GM12874 (cell line): ENCODE data around the gene SLC2A2.
A peak's percentile ranks its signal among the peaks of the same experiment; 100 is the strongest.

ENCODE experiments used
- TF ChIP-seq, protein P1 (sequence below): IDR thresholded peaks from 2 replicates; pipeline ENCODE4 v1.5.1; 2011; ENCODE audit warnings: low read depth, mild to moderate bottlenecking, control low read depth, low read length, moderate library complexity; ENCODE audit not compliant: insufficient read depth

SLC2A2 gene

DNA sequence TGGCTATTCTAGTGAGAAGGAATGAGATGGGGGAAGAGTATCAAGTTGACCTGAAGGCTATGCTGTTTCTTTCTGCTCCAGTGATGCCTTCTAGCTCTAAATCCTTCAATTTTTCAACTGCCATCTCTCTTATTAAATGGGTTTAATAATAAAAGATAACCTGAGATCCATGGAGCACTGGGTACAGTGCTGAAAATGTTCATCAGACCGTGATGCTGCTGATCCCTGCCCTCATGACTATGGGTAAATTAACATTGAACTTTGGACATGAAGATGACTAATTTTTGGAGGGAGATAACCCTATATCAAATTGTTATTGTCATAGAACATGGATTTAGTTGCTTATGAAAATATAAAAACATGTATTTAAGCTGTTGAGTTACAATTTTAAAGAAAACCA, 27.7 kb upstream of the SLC2A2 start:
- TF ChIP-seq, protein P1, sequence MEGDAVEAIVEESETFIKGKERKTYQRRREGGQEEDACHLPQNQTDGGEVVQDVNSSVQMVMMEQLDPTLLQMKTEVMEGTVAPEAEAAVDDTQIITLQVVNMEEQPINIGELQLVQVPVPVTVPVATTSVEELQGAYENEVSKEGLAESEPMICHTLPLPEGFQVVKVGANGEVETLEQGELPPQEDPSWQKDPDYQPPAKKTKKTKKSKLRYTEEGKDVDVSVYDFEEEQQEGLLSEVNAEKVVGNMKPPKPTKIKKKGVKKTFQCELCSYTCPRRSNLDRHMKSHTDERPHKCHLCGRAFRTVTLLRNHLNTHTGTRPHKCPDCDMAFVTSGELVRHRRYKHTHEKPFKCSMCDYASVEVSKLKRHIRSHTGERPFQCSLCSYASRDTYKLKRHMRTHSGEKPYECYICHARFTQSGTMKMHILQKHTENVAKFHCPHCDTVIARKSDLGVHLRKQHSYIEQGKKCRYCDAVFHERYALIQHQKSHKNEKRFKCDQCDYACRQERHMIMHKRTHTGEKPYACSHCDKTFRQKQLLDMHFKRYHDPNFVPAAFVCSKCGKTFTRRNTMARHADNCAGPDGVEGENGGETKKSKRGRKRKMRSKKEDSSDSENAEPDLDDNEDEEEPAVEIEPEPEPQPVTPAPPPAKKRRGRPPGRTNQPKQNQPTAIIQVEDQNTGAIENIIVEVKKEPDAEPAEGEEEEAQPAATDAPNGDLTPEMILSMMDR, result no peak

DNA sequence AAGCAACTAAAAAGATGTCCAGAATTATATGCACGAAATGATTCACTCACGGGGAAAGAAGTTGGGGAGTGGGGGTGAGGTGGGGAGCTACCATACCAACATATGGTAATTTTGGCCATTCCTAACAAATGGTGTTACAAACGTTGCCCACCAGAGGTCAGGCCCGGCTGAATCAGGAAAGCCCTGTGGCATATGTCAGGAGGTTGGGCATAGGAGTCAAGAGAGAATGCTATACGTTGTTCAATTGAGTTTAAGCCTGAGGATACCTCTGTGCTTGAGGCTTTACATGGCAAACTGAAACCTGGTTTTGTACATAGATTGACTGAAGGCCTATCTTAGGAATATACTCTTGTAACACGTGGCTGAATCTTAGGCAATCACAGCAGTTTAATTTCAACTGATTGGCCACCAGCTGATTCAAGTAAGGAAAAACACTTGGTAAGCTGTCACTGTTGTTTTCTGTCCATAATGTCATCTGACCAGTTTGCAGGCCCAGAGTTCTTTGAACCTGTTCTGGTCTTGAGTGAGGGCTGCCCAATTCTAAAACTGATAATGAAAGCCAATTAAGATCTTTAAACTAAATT, 23.4 kb upstream of the SLC2A2 start:
- TF ChIP-seq, protein P1, result peak; percentile 50; the same call in 1 of the 2 replicates

DNA sequence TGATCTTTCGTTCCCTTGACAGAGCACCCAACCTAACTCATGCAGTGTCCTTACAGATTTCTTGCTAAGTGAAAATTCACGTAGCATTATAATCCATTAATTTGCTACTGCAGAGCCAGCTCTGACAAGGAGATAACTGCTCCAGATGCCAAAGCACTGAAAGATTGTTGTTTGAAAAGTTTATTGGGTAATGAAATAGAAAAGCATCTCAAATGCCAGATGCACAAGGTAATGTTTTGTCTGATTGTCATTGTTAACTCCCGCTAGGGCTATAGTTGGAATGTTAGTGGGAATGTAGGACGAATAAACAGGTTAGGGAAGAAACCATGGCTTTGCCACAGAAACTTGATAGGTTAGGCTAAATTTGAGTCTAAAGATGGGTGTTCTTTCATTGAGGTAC, 20.2 kb upstream of the SLC2A2 start:
- TF ChIP-seq, protein P1, result no peak

DNA sequence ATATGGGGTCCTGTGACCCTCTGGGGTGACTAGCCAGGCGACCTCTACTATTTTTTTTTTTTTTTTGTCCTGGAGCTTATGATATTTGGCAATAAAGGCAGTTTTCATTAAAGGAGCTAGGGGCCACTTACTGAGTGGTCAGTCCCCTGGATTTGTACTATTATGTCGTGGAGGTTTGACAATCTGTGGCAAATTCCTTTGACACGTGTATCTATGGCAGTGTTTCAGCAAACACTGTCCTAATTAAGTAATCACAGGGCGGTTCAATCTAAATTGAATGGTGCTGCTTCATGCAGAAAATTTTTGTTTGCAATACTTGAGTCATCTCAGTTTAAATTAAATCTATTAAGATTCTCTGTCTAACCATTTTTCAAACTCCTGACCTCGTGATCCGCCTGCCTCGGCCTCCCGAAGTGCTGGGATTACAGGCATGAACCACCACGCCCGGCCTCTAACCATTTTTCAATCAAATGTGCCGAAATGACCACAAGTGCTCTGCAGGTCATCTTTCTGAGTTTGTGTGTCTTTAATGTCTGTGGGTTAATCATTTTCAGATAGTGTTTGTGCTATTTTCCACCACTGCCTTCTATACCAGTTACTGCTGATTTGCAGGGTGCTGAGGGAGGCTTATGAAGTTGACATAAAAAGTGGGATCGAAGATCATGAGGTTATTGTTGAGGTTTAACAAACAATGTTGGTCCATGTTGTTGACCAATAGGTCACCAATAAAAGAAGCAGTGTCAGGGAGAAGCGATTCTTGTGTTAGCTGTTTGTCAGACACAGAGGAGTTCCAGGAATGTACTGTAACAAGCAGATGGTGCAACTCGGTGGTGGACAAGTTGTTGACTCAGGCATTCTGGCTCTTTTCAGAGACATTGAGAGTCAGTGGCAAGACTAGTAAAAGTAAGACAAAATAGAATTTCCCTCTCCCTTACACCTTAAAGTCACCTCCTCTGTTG, 18.6 kb upstream of the SLC2A2 start:
- TF ChIP-seq, protein P1, result no peak

DNA sequence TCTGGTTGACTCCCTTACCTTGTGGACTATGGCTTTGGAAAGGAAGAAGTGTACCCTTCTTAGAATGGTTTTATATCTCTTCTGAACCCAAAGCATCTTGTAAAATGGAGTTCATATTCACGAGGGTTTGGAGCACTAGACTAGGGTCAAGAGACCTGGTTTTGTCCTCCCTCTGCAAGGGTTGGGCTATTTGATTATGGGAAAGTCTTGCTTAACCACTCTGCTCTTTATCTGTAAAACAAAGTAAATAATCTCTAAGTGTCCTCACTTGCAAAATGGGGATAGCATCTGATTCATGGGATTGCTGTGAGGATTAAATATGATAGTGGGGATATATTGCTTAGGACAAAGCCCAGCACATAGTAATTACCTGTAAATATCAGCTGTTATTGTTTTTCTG, 17.9 kb upstream of the SLC2A2 start:
- TF ChIP-seq, protein P1, result no peak

DNA sequence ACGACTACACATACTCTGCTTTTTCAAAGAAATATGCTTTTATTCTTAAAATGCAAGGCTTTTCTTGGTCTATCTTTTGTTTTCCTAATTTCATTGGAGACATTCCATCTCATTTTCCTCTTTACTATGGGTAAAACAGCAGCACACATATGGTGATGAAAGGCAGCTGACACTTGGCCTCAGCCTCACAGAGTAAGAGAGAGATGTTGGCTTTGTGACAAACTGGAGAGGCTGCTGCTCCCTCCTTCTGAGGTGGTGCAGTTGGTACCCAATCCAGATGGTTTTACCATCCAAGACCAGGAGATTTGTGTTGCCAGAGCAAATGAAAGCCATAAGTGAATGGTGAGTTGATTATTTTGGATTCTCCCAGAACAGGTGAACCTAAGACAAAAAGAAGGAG, 13.2 kb upstream of the SLC2A2 start:
- TF ChIP-seq, protein P1, result no peak

DNA sequence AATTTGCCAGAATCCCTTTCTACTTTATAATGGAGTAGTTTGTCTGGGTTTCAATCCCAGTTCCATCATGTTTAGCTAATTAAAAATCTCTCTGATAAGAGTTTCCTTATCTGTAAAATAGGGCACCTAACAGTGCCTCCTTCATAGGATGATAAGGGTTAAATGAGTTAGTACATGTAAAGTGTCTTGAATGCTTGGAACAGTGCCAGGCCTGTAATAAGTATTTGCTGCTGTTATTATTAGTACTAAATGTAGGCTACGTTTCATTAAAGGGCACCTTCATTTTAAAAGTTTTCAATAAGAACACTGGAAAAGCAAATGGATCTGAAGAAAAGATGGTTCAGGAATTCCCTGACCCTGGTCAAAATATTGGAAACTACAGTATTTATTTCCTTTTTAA, 11.8 kb upstream of the SLC2A2 start:
- TF ChIP-seq, protein P1, result no peak
